SU-DHL-6 (cell line): ENCODE results near the gene RFTN1.

Experiments
- EZH2phosphoT487 ChIP-seq: fragments of 200-600 bp; sonication (generic), shearing (Covaris generic); conservative IDR thresholded peaks from 2 replicates; pipeline ENCODE4 v1.6.1; 2018; ENCODE audit warnings: mild to moderate bottlenecking, antibody characterized with exemption, low read length, moderate library complexity, mixed read lengths
- TF ChIP-seq, protein P1 (sequence below): fragments of 200-600 bp; sonication (generic); IDR thresholded peaks from one replicate; pipeline ENCODE4 v1.5.1; 2017; ENCODE audit warnings: antibody characterized with exemption, mild to moderate bottlenecking, low read length, moderate library complexity; ENCODE audit not compliant: insufficient read depth, poor library complexity, severe bottlenecking

DNA sequence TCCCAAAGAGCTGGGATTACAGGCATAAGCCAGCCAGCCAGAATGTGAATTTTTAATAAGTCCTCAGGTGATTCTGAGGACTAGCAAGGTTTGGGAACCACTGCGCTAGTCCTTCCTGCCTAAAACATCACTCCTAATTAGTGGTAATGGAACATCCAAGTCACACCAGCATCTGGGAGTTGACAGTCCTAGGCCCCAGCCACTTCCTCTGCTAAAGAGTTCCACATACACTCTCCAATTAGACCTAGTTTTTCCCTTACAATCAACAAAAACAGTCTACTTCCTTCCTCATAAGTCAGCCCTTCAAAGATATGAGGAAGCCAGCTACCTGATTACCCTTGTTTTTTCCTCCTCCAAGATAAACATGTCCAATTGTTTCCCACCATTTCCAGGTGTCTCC is 170.4 kb downstream of the RFTN1 start:
- TF ChIP-seq, protein P1, sequence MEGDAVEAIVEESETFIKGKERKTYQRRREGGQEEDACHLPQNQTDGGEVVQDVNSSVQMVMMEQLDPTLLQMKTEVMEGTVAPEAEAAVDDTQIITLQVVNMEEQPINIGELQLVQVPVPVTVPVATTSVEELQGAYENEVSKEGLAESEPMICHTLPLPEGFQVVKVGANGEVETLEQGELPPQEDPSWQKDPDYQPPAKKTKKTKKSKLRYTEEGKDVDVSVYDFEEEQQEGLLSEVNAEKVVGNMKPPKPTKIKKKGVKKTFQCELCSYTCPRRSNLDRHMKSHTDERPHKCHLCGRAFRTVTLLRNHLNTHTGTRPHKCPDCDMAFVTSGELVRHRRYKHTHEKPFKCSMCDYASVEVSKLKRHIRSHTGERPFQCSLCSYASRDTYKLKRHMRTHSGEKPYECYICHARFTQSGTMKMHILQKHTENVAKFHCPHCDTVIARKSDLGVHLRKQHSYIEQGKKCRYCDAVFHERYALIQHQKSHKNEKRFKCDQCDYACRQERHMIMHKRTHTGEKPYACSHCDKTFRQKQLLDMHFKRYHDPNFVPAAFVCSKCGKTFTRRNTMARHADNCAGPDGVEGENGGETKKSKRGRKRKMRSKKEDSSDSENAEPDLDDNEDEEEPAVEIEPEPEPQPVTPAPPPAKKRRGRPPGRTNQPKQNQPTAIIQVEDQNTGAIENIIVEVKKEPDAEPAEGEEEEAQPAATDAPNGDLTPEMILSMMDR: no peak
- no peak for TF ChIP-seq EZH2phosphoT487
